MCF 10A (cell line): Measurements from ENCODE around the gene ZNF582. TPM values are rescaled to one million over a fixed set of nuclear protein-coding genes. Genes with fewer than 3 reads are reported as not detected.

Experiments used
- Bru-seq: library from RNA; stranded (reverse); fragments of 400-500 nt; gene quantifications from one replicate; lab custom pipeline; 2021; lab: Mats Ljungman, UMichigan
- BruChase-seq, 2 experiments: library from RNA; stranded (reverse); fragments of 400-500 nt; gene quantifications; one replicate each; lab custom pipeline; 2021; lab: Mats Ljungman, UMichigan
- BruUV-seq: library from RNA; stranded (reverse); fragments of 400-500 nt; replicated peaks from 2 replicates; lab custom pipeline; 2021; lab: Mats Ljungman, UMichigan
- CTCF ChIA-PET: fragments of 300-600 bp; sonication (Branson Sonifier 250); formaldehyde crosslinking; extraction: SDS; loops from one replicate; lab custom pipeline; 2021; ENCODE audit warnings: antibody characterized with exemption, inconsistent platforms; lab: Yijun Ruan, JAX
- POLR2A ChIA-PET: fragments of 300-600, 350-650 bp; sonication (Branson Sonifier 250); formaldehyde crosslinking; extraction: SDS; loops from one replicate; lab custom pipeline; 2020; ENCODE audit warnings: antibody characterized with exemption, inconsistent platforms; lab: Yijun Ruan, JAX
- DNase-seq: peaks from one replicate; pipeline ENCODE4 v3.0.0-alpha.2; 2018; ENCODE audit not compliant: unreplicated experiment
- H3K27ac Mint-ChIP-seq: one replicate; pipeline ENCODE4 v1.8.0; 2022; ENCODE audit warnings: mild to moderate bottlenecking, low read depth, mixed read lengths; ENCODE audit not compliant: unreplicated experiment
- H3K27me3 Mint-ChIP-seq: one replicate; pipeline ENCODE4 v1.8.0; 2022; ENCODE audit warnings: mixed read lengths; ENCODE audit not compliant: insufficient read depth, unreplicated experiment
- H3K36me3 Mint-ChIP-seq: one replicate; pipeline ENCODE4 v1.8.0; 2022; ENCODE audit warnings: mild to moderate bottlenecking, moderate library complexity, mixed read lengths; ENCODE audit not compliant: insufficient read depth, unreplicated experiment
- H3K4me1 Mint-ChIP-seq: one replicate; pipeline ENCODE4 v1.8.0; 2022; ENCODE audit warnings: mixed read lengths; ENCODE audit not compliant: insufficient read depth, unreplicated experiment
- H3K4me3 Mint-ChIP-seq: one replicate; pipeline ENCODE4 v1.8.0; 2022; ENCODE audit warnings: mild to moderate bottlenecking, moderate library complexity, mixed read lengths; ENCODE audit not compliant: unreplicated experiment
- H3K9me3 Mint-ChIP-seq: one replicate; pipeline ENCODE4 v1.8.0; 2022; ENCODE audit warnings: mixed read lengths; ENCODE audit not compliant: unreplicated experiment
- intact Hi-C: fragments of 100-400 bp; cut with micrococcal nuclease; formaldehyde crosslinking; loops from 2 replicates; pipeline ENCODE4 v1.14.1; 2022
- long read RNA-seq: library from polyadenylated mRNA; stranded (forward); transcript quantifications from one replicate; pipeline ENCODE4 v2.0.0, GENCODE V29; 2022
- total RNA-seq: library from RNA; stranded (reverse); gene quantifications from 2 replicates; pipeline ENCODE4 v1.2.3, GENCODE V29; 2022
- TF ChIP-seq, protein P1 (sequence below): fragments of 200-600 bp; IDR thresholded peaks from one replicate; pipeline ENCODE4 v1.8.0; 2022; ENCODE audit warnings: antibody characterized with exemption, mild to moderate bottlenecking; ENCODE audit not compliant: unreplicated experiment

Gene ZNF582
- not detected in 2 replicates for total RNA-seq
- percentile 14 among the genes with signal in this experiment for Bru-seq, nascent RNA
- percentile 7 among the genes with signal in this experiment for BruChase-seq, experiment 1, labeled RNA remaining after a 6-hour chase
- percentile 18 among the genes with signal in this experiment for BruChase-seq, experiment 2, labeled RNA remaining after a 2-hour chase
- long read RNA-seq = 0 reads

DNA sequence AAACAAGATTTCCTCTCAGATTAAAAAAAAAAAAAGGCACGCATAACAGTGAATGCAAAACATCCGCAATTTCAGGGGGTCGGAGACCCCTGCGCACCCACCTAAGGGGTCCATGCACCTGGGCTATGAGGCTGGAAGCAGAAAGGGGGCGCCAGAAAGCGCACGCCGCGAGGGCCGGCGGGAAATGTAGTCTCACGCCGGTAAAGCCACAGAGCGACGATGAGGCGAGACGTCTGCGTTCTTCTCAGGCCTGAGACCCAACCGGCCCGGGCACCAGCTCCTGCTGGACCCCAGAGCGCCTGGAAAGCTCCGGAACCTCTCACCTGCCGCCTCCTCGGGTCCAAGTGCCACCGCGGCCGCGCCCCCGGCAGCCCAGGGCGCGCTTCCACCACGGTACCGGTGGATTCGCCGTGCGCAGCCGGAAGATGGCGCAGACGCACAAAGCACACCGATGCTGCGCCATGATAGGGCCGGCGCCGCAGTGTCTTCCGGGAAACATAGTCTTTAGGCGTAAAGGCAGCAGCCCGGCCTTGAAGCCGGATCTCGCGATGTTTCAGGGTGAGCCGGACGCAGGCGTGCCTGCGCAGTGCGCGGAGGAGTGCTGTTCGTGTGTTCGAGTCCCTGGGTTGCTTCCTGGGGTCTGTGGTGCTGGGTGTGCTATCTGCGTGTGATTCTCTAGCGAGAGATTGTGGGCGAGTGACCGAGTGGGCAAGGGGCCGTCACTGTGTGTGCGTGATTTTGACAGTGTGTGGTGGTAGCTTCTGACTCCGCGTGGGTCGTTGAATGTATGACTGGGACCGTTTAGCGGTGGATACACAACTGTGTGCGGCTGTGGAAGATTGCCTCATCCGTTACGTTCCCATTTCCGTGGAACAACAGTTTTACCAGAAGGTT lies at the start of gene ZNF582:
ZNF582 (minus strand) TSS at position 416 of the 894 bp plus-strand sequence. CDS start 1,782 bp downstream, outside the sequence.
- H3K9me3 Mint-ChIP-seq = peaks cover 49% of the 10 kb centered on the region
- no peak for DNase-seq
- POLR2A ChIA-PET = no interaction called here
- TF ChIP-seq, protein P1, sequence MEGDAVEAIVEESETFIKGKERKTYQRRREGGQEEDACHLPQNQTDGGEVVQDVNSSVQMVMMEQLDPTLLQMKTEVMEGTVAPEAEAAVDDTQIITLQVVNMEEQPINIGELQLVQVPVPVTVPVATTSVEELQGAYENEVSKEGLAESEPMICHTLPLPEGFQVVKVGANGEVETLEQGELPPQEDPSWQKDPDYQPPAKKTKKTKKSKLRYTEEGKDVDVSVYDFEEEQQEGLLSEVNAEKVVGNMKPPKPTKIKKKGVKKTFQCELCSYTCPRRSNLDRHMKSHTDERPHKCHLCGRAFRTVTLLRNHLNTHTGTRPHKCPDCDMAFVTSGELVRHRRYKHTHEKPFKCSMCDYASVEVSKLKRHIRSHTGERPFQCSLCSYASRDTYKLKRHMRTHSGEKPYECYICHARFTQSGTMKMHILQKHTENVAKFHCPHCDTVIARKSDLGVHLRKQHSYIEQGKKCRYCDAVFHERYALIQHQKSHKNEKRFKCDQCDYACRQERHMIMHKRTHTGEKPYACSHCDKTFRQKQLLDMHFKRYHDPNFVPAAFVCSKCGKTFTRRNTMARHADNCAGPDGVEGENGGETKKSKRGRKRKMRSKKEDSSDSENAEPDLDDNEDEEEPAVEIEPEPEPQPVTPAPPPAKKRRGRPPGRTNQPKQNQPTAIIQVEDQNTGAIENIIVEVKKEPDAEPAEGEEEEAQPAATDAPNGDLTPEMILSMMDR = no peak
- no peaks in the 10 kb centered on the region for H3K36me3 Mint-ChIP-seq
- H3K4me1 Mint-ChIP-seq = no peaks in the 10 kb centered on the region
- intact Hi-C loops = no loop called here
- no peak within 1 kb of the TSS for H3K4me3 Mint-ChIP-seq
- no TSS peak for BruUV-seq
- CTCF ChIA-PET = no interaction called here
- H3K27ac Mint-ChIP-seq = no peak within 1 kb of the TSS
- H3K27me3 Mint-ChIP-seq = no peaks in the 10 kb centered on the region

GRCh38 chr19:56441206-56441792 lies 48.0 kb upstream of the ZNF582 start:
- H3K4me1 Mint-ChIP-seq = no peaks in the 10 kb centered on the region
- ChIA-PET CTCF (no interaction called here), POLR2A (no interaction called here)
- H3K27me3 Mint-ChIP-seq = no peaks in the 10 kb centered on the region
- TF ChIP-seq, protein P1 = no peak
- H3K27ac Mint-ChIP-seq = no peak overlapping the region
- BruUV-seq = no TSS peak
- H3K9me3 Mint-ChIP-seq = peaks cover 28% of the 10 kb centered on the region
- no peak overlapping the region for H3K4me3 Mint-ChIP-seq
- H3K36me3 Mint-ChIP-seq = no peaks in the 10 kb centered on the region
- intact Hi-C loops = no loop called here
- no peak for DNase-seq

DNA sequence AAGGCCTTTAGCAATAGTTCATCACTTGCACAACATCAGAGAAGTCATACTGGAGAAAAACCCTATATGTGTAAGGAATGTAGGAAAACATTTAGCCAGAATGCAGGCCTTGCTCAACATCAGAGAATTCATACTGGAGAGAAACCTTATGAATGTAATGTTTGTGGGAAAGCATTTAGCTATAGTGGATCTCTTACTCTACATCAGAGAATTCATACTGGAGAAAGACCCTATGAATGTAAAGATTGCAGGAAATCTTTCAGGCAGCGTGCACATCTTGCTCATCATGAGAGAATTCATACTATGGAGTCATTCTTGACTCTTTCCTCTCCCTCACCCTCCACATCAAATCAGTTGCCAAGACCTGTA lies 30.6 kb upstream of the ZNF582 start:
- CTCF ChIA-PET = no interaction called here
- BruUV-seq = no TSS peak
- DNase-seq = no peak
- intact Hi-C loops = no loop called here
- H3K4me3 Mint-ChIP-seq = no peak overlapping the region
- no peaks in the 10 kb centered on the region for H3K4me1 Mint-ChIP-seq
- POLR2A ChIA-PET = no interaction called here
- TF ChIP-seq, protein P1 = no peak
- no peak overlapping the region for H3K27ac Mint-ChIP-seq
- H3K9me3 Mint-ChIP-seq = peaks cover 35% of the 10 kb centered on the region
- H3K36me3 Mint-ChIP-seq = no peaks in the 10 kb centered on the region
- H3K27me3 Mint-ChIP-seq = no peaks in the 10 kb centered on the region

GRCh38 chr19:56423276-56423984 lies 30.1 kb upstream of the ZNF582 start:
- CTCF ChIA-PET = no interaction called here
- TF ChIP-seq, protein P1 = no peak
- Mint-ChIP-seq H3K27ac (no peak overlapping the region), H3K27me3 (no peaks in the 10 kb centered on the region), H3K4me3 (no peak overlapping the region), H3K4me1 (no peaks in the 10 kb centered on the region), H3K36me3 (no peaks in the 10 kb centered on the region), H3K9me3 (peaks cover 35% of the 10 kb centered on the region)
- intact Hi-C loops = no loop called here
- BruUV-seq = no TSS peak
- POLR2A ChIA-PET = no interaction called here
- DNase-seq = no peak
